Measurements from ENCODE around the gene CXCL3. TPM values are rescaled to one million over a fixed set of nuclear protein-coding genes. Genes with fewer than 3 reads are reported as not detected.

The CXCL3 gene
- total RNA-seq, 6 experiments from 2014 or later: 0.25 to 2.0 (median 0.62) TPM; not detected in 2

DNA sequence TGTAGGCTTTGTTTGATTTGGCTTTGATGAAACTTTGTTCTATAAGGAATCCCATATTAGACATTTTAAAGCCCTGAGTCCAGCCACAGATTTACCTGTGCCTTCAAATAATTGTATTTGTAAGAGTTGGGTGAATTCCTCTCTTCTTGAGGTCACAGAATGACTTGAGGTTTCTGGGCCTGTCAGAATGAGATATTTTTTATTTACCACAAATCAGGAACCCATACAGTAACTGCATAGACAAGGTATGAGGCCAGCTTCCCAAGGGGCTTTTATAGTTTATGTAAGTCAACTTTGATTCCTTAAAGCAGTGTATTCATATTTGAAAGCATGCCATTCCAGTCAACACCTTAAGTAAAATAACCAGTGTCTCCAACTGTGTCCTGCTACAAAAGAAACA lies 29.1 kb upstream of the CXCL3 start:
- no peak for ATAC-seq

DNA sequence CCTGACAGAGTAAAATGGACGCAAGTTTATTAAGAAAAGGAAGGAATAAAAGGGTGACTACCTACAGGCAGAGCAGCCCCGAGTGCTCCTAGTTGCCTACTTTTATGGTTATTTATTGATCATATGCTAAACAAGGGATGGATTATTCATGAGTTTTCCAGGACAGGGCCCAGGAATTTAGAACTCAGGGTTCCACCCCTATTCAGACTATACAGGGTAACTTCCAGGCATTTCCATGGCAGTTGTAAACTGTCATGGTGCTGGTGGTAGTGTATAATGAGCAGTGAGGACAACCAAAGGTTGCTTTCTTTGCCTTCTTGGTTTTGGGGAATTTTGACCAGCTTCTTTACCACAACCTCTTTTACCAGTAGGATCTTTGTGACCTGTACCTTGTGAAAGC lies 27.7 kb upstream of the CXCL3 start:
- no peaks in the 10 kb centered on the region for H3K9me3 ChIP-seq
- WGBS (ENCODE audit: insufficient coverage, low coverage, low lambda C conversion rate, missing lambda C conversion rate): 71% methylated on average over 2 of the region's 2 CpGs
- intact Hi-C loops (cut with DNase I): no loop called here

More for the DNA sequence above, 29.1 kb upstream of the CXCL3 start:
- Histone ChIP-seq H3K4me1 (no peaks in the 10 kb centered on the region), H3K27ac (no peak overlapping the region), H3K9me3 (no peaks in the 10 kb centered on the region), H3K36me3 (no peaks in the 10 kb centered on the region), H3K27me3 (no peaks in the 10 kb centered on the region), H3K4me3 (no peak overlapping the region)
- intact Hi-C loops (cut with DNase I): no loop called here
- TF ChIP-seq POLR2A (IDR thresholded peaks at IDR 0.05) (no peak), CTCF (IDR thresholded peaks at IDR 0.05) (no peak)
- DNase-seq: no peak

GRCh38 chr4:74065115-74065642 lies 26.7 kb upstream of the CXCL3 start:
- DNase-seq (no peak), ATAC-seq (no peak)
- intact Hi-C loops (cut with DNase I): no loop called here
- no peaks in the 10 kb centered on the region for H3K27me3 ChIP-seq
- no peaks in the 10 kb centered on the region for H3K36me3 ChIP-seq
- H3K9me3 ChIP-seq: no peaks in the 10 kb centered on the region
- H3K4me1 ChIP-seq: no peaks in the 10 kb centered on the region
- WGBS (ENCODE audit: insufficient coverage, low coverage, low lambda C conversion rate, missing lambda C conversion rate): 85% methylated on average over 6 of the region's 6 CpGs
- TF ChIP-seq CTCF (IDR thresholded peaks at IDR 0.05) (no peak), POLR2A (IDR thresholded peaks at IDR 0.05) (no peak)
- H3K4me3 ChIP-seq: no peak overlapping the region
- no peak overlapping the region for H3K27ac ChIP-seq

More for the DNA sequence above, 27.7 kb upstream of the CXCL3 start:
- Histone ChIP-seq H3K27ac (no peak overlapping the region), H3K36me3 (no peaks in the 10 kb centered on the region), H3K4me3 (no peak overlapping the region), H3K27me3 (no peaks in the 10 kb centered on the region), H3K4me1 (no peaks in the 10 kb centered on the region)
- TF ChIP-seq POLR2A (IDR thresholded peaks at IDR 0.05) (no peak), CTCF (IDR thresholded peaks at IDR 0.05) (no peak)
- ATAC-seq: no peak
- DNase-seq: no peak

DNA sequence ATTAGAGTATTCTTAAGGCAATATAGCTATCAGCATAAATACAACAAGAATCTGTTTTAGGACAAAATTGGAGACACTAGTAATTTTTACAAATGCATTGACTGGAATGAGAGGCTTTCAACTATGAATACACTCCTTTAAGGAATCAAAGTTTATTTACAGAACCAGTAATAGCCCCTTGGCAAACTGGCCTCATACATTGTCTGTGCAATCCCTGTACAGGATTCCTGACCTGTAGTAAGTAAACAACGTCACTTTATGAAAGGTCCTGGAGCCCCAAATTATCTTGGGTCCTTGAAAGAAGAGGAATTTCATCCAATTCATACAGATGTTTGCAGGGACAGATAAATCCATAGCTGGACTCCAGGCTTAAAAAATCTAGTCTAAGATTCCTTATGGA lies 25.4 kb upstream of the CXCL3 start:
- ATAC-seq: no peak
- H3K27me3 ChIP-seq: no peaks in the 10 kb centered on the region
- H3K4me1 ChIP-seq: no peaks in the 10 kb centered on the region
- 73% methylated on average over 1 of the region's 1 CpG for WGBS (ENCODE audit: insufficient coverage, low coverage, low lambda C conversion rate, missing lambda C conversion rate)
- H3K4me3 ChIP-seq: no peak overlapping the region
- no peak for DNase-seq
- H3K36me3 ChIP-seq: no peaks in the 10 kb centered on the region
- TF ChIP-seq POLR2A (IDR thresholded peaks at IDR 0.05): no peak
- TF ChIP-seq CTCF (IDR thresholded peaks at IDR 0.05): no peak
- H3K27ac ChIP-seq: no peak overlapping the region
- intact Hi-C loops (cut with DNase I): no loop called here
- no peaks in the 10 kb centered on the region for H3K9me3 ChIP-seq

GRCh38 chr4:74062953-74063352 lies 24.5 kb upstream of the CXCL3 start:
- DNase-seq: no peak

More at GRCh38 chr4:74062953-74063352, 24.5 kb upstream of the CXCL3 start:
- Histone ChIP-seq H3K4me3 (no peak overlapping the region), H3K36me3 (no peaks in the 10 kb centered on the region), H3K4me1 (no peaks in the 10 kb centered on the region), H3K9me3 (no peaks in the 10 kb centered on the region), H3K27me3 (no peaks in the 10 kb centered on the region), H3K27ac (no peak overlapping the region)
- TF ChIP-seq CTCF (IDR thresholded peaks at IDR 0.05): no peak
- no peak for TF ChIP-seq POLR2A (IDR thresholded peaks at IDR 0.05)
- intact Hi-C loops (cut with DNase I): no loop called here
- ATAC-seq: peak in 1 of 4 donors; percentile 17
